Cortex of kidney (tissue), 1 donor: ENCODE results near the gene TEDC2.

Experiments
- DNase-seq: peaks from one replicate; lab custom pipeline; 2025; lab: John Stamatoyannopoulos, UW

The TEDC2 gene

GRCh38 chr16:2465653-2466415, 5.9 kb downstream of the TEDC2 start:
- no peak for DNase-seq

GRCh38 chr16:2466667-2467527, 7.0 kb downstream of the TEDC2 start:
- no peak for DNase-seq

GRCh38 chr16:2467528-2468232, 7.8 kb downstream of the TEDC2 start:
- DNase-seq, result no peak

GRCh38 chr16:2468233-2468724, 8.4 kb downstream of the TEDC2 start:
- DNase-seq, result no peak

- DNase-seq, result no peak
These were observed 9.0 kb downstream of the TEDC2 start for GRCh38 chr16:2468725-2469398.

GRCh38 chr16:2469399-2470233, 9.7 kb downstream of the TEDC2 start:
- no peak for DNase-seq

GRCh38 chr16:2470234-2470601, 10.3 kb downstream of the TEDC2 start:
- no peak for DNase-seq

GRCh38 chr16:2470603-2471015, 10.7 kb downstream of the TEDC2 start:
- DNase-seq, result no peak

- DNase-seq, result no peak
These were observed 11.2 kb downstream of the TEDC2 start, which contains the start of gene NTN3 for GRCh38 chr16:2471016-2471652. Gene NTN3, plus strand, starts transcription at chr16:2471297. Its CDS starts 405 bp downstream, at chr16:2471702.

GRCh38 chr16:2471653-2472487, 12.0 kb downstream of the TEDC2 start:
- no peak for DNase-seq

GRCh38 chr16:2472488-2472864, 12.6 kb downstream of the TEDC2 start:
- DNase-seq, result no peak

- DNase-seq, result no peak
These were observed 13.1 kb downstream of the TEDC2 start for GRCh38 chr16:2472885-2473445.

GRCh38 chr16:2473446-2473926, 13.6 kb downstream of the TEDC2 start:
- DNase-seq, result no peak

GRCh38 chr16:2473999-2474876, 14.3 kb downstream of the TEDC2 start:
- DNase-seq, result no peak

- DNase-seq, result no peak
These were observed 15.0 kb downstream of the TEDC2 start, which contains the start of gene TBC1D24 for GRCh38 chr16:2474877-2475412. Gene TBC1D24, plus strand, starts transcription at chr16:2475127. Its CDS starts 21,022 bp downstream, at chr16:2496149.

GRCh38 chr16:2475413-2476344, 15.8 kb downstream of the TEDC2 start:
- DNase-seq, result no peak
